Spleen (tissue), 11 donors: ENCODE measurements around the gene LMBR1L. TPM values are rescaled to one million over a fixed set of nuclear protein-coding genes. Genes with fewer than 3 reads are reported as not detected.

Source experiments
- DNase-seq: peaks from one replicate; pipeline ENCODE4 v3.0.0-alpha.2; 2020
- H3K27ac ChIP-seq, 8 donors: fragments of 200-600 bp; sonication (generic) in 7 of 8; 1 replicate in 4 of 8; 2 replicates in 4 of 8; pipeline versions ENCODE4 v1.5.0 to v1.8.0; 2016 to 2021; ENCODE audit warnings: inconsistent platforms in 4 of 8, mild to moderate bottlenecking in 4 of 8, moderate library complexity in 1 of 8
- H3K27me3 ChIP-seq, 7 donors: fragments of 200-600 bp; sonication (generic) in 6 of 7; replicated peaks in 1 of 7; 1 replicate in 4 of 7; 2 replicates in 3 of 7; pipeline versions ENCODE4 v1.5.0 to v1.8.0; 2016 to 2021; ENCODE audit warnings: inconsistent platforms in 3 of 7, mild to moderate bottlenecking in 1 of 7
- H3K36me3 ChIP-seq, 6 donors: fragments of 200-600 bp; sonication (generic) in 5 of 6; 1 replicate in 4 of 6; 2 replicates in 2 of 6; pipeline versions ENCODE4 v1.5.0 to v1.8.0; 2016 to 2021; ENCODE audit warnings: inconsistent platforms in 2 of 6
- H3K4me1 ChIP-seq, 6 donors: fragments of 200-600 bp; sonication (generic) in 5 of 6; 1 replicate in 3 of 6; 2 replicates in 3 of 6; pipeline versions ENCODE4 v1.5.0 to v1.8.0; 2016 to 2021; ENCODE audit warnings: inconsistent platforms in 3 of 6
- H3K4me3 ChIP-seq, 8 donors: fragments of 200-600 bp; sonication (generic) in 7 of 8; 1 replicate in 4 of 8; 2 replicates in 4 of 8; pipeline versions ENCODE4 v1.5.0 to v1.8.0; 2016 to 2021; ENCODE audit warnings: inconsistent platforms in 4 of 8, mild to moderate bottlenecking in 4 of 8, moderate library complexity in 2 of 8
- H3K9me3 ChIP-seq, 8 donors: fragments of 200-600 bp; sonication (generic) in 7 of 8; 1 replicate in 4 of 8; 2 replicates in 4 of 8; pipeline versions ENCODE4 v1.5.0 to v1.8.0; 2016 to 2021; ENCODE audit warnings: inconsistent platforms in 4 of 8
- POLR2A ChIP-seq, 3 donors: fragments of 450-650 bp; IDR thresholded peaks; one replicate each; pipeline ENCODE4 v1.5.1; 2017; ENCODE audit warnings: antibody characterized with exemption in 3 of 3, mild to moderate bottlenecking in 1 of 3
- POLR2AphosphoS5 ChIP-seq, 3 donors: sonication (generic); formaldehyde crosslinking; IDR thresholded peaks; one replicate each; pipeline ENCODE4 v1.5.1; 2017; ENCODE audit warnings: antibody characterized with exemption in 3 of 3
- WGBS, 5 donors: extraction: QIAGEN DNeasy Blood & Tissue Kit in 3 of 5; methylation state at CpG; one replicate each; pipeline versions ENCODE4 v1.1.5 to v1.1.7; 2013 to 2018; 5-methylcytosine and 5-hydroxymethylcytosine counted together
- intact Hi-C: fragments of 100-400 bp; cut with DNase I; formaldehyde crosslinking; loops from one replicate; pipeline ENCODE4 v1.15.0; 2023; ENCODE audit warnings: low total_unique reads
- polyA plus RNA-seq, 3 donors: library from polyadenylated mRNA; stranded (reverse); fragments of 200-250 nt; gene quantifications; one replicate each; pipeline ENCODE4 v1.2.1, GENCODE V29; 2013
- total RNA-seq, 7 donors: library from RNA; depleted of rRNA in 3 of 7; stranded (reverse); fragments of >200 nt in 3 of 7; fragmentation: NEBNext Ultra II Directional in 4 of 7; extraction: Animal tissue kit (Norgen Biotek cat#: 25700) in 4 of 7; gene quantifications; one replicate each; pipeline versions ENCODE4 v1.1.0 to v1.2.1, GENCODE V29; 2016 to 2021
- TF ChIP-seq, protein P1 (sequence below), 11 experiments: fragments of 200-600 bp in 7 of 11; fragments of 450-650 bp in 4 of 11; sonication (generic) in 4 of 11; IDR thresholded peaks in 8 of 11; conservative IDR thresholded peaks in 3 of 11; 1 replicate in 7 of 11; 2 replicates in 4 of 11; pipeline versions ENCODE4 v1.4.0 to v1.8.0; 2016 to 2021; ENCODE audit warnings: antibody characterized with exemption in 11 of 11, inconsistent platforms in 4 of 11, mild to moderate bottlenecking in 1 of 11
- donor health status: healthy with polysubstance abuse.
- donor health status: DM: no; HTN: no; CAD: no; lungs with moderate emphysema.
- donor health status: DM: no; HTN: no; CAD: no.
- donor health status: Bipolar disorder and iron deficiency.
- donor health status: healthy.
- donor health status: DM: no; HTN: no; CAD: no.
- donor health status: DM: yes; HTN: yes; CAD: no.

LMBR1L gene
- total and polyA plus RNA-seq, 10 donors = 44.1 to 108 (median 74.6) TPM

DNA sequence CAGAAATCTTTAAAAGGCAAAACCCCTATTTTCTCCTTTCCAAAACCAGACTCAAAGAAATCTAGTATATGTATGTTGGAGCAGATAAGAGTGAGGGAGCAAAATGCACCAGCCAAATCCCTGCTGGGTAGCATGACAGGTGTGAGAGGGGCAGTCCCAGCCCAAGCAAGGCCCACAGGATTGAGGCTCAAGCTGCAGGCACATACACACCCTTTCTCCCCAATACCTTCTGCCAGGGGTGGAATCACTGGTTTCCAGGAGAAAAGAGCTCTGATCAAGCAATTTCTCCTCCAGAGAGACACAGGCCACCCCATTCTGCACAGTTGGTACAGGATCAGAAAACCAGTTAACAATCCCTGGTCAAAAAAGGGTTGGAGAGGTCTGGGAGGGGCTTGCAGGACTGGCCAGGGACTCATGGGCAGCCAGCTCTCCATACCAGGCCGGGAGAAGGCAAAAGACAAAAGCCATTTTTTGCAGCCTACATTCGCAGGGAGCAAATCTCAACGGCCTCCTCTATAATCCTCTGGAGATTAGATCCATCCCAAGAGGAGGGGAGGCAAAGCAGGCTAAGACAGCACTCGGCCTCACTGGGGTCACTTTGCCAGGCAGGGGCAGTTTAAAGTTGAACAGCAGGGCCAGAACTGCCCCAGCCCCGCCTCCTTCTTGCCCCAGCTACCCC lies 52.1 kb downstream of the LMBR1L start:
- peak overlapping the region; percentile 83 to 97 (median 93) for H3K4me3 ChIP-seq
- WGBS, 5 donors = 1 to 7% (median 3%) methylated on average over 4 to 5 of the region's 5 CpGs
- H3K27me3 ChIP-seq = no peaks in the 10 kb centered on the region
- H3K27ac ChIP-seq = peak overlapping the region; percentile 6 to 99 (median 97)
- H3K9me3 ChIP-seq = no peaks in the 10 kb centered on the region
- DNase-seq = no peak
- intact Hi-C loops = no loop called here
- TF ChIP-seq POLR2A (IDR thresholded peaks at IDR 0.05) (no peak), POLR2AphosphoS5 (IDR thresholded peaks at IDR 0.05) (no peak)
- TF ChIP-seq, protein P1, sequence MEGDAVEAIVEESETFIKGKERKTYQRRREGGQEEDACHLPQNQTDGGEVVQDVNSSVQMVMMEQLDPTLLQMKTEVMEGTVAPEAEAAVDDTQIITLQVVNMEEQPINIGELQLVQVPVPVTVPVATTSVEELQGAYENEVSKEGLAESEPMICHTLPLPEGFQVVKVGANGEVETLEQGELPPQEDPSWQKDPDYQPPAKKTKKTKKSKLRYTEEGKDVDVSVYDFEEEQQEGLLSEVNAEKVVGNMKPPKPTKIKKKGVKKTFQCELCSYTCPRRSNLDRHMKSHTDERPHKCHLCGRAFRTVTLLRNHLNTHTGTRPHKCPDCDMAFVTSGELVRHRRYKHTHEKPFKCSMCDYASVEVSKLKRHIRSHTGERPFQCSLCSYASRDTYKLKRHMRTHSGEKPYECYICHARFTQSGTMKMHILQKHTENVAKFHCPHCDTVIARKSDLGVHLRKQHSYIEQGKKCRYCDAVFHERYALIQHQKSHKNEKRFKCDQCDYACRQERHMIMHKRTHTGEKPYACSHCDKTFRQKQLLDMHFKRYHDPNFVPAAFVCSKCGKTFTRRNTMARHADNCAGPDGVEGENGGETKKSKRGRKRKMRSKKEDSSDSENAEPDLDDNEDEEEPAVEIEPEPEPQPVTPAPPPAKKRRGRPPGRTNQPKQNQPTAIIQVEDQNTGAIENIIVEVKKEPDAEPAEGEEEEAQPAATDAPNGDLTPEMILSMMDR (IDR thresholded peaks at IDR 0.05 in 8 of 11, conservative IDR thresholded peaks at IDR 0.05 in 3 of 11) = no peak
- H3K36me3 ChIP-seq = peaks cover 4 to 18% (median 17%) of the 10 kb centered on the region in 6 donors
- H3K4me1 ChIP-seq = peaks cover 39 to 82% (median 63%) of the 10 kb centered on the region in 6 donors

DNA sequence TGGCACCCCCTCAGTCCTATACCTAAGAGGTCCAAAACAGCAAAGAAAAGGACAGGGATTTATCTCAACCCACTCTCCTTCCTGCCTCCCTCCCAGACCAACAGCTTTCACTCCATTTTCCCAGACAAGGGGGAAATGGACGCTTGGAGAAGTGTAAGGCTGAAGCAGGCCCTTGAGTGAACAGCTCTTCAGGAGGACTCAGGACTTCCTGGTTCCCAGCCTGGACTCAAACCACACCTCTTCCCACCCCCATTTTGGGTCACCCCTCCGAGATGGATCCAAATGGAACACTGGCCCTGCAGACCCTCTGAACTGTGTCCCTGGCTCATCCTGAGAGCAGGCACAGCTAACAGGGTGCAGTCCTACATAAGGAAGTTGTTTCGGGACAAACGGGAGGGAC lies 52.8 kb downstream of the LMBR1L start:
- peaks cover 39 to 85% (median 63%) of the 10 kb centered on the region in 6 donors for H3K4me1 ChIP-seq
- WGBS, 5 donors = 0 to 9% (median 4%) methylated on average over 4 of the region's 4 CpGs
- TF ChIP-seq POLR2AphosphoS5 (IDR thresholded peaks at IDR 0.05) = no peak
- TF ChIP-seq, protein P1 (IDR thresholded peaks at IDR 0.05 in 8 of 11, conservative IDR thresholded peaks at IDR 0.05 in 3 of 11) = no peak
- TF ChIP-seq POLR2A (IDR thresholded peaks at IDR 0.05) = no peak
- H3K9me3 ChIP-seq = no peaks in the 10 kb centered on the region
- H3K4me3 ChIP-seq = peak overlapping the region; percentile 83 to 97 (median 93)
- H3K36me3 ChIP-seq = peaks cover 4 to 25% (median 23%) of the 10 kb centered on the region in 6 donors
- no peak for DNase-seq
- H3K27ac ChIP-seq = peak overlapping the region in 7 of 8 donors; percentile 92 to 99 (median 97)
- no peaks in the 10 kb centered on the region for H3K27me3 ChIP-seq
- intact Hi-C loops = no loop called here

DNA sequence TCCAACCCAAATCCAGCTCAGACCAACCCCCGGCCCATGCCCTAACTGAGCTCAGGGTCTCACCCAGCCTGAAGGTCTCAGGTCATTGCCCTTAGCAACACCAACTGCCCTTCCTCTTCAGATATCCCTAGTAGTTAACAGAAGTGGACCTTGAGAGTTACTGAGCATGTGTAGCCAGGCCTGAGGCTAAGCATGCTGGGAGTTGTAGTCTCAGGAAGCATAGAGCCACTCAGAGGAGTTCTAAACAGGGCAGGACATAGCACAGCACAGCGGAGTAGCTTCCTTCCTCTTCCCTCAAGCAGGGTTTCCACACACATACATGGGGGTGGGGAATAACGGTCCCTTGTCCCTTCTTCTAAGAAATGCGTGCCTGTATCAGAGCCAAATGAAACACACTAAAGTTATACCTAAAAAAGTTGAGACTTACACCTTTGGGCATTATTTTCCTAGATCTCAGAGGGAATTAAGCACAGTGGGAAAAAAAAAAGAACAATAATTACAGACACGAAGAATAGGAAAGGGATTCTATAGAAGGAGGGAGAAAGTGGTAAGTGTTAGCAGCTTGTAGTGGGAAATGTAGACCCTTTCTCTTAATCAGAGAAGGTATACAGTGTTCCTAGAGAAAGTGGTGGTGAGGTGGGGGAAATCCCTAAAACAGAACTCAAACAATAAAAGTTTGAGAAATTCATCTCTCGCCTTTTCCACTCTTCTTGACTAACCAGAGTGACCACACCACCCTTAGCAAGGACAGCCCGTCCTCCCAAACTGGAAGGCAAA lies 54.5 kb downstream of the LMBR1L start:
- intact Hi-C loops = no loop called here
- H3K27me3 ChIP-seq = no peaks in the 10 kb centered on the region
- peaks cover 35 to 73% (median 54%) of the 10 kb centered on the region in 6 donors for H3K4me1 ChIP-seq
- peak overlapping the region in 5 of 8 donors; percentile 83 to 97 (median 96) for H3K4me3 ChIP-seq
- DNase-seq = no peak
- 16 to 28% (median 19%) methylated on average over 7 of the region's 7 CpGs for WGBS, 5 donors
- no peaks in the 10 kb centered on the region for H3K9me3 ChIP-seq
- peaks cover 4 to 42% (median 41%) of the 10 kb centered on the region in 6 donors for H3K36me3 ChIP-seq
- TF ChIP-seq, protein P1 (IDR thresholded peaks at IDR 0.05 in 8 of 11, conservative IDR thresholded peaks at IDR 0.05 in 3 of 11) = no peak
- peak in 2 of 3 donors; percentile 28 to 85 for TF ChIP-seq POLR2AphosphoS5 (IDR thresholded peaks at IDR 0.05)
- peak overlapping the region; percentile 22 to 99 (median 94) for H3K27ac ChIP-seq

DNA sequence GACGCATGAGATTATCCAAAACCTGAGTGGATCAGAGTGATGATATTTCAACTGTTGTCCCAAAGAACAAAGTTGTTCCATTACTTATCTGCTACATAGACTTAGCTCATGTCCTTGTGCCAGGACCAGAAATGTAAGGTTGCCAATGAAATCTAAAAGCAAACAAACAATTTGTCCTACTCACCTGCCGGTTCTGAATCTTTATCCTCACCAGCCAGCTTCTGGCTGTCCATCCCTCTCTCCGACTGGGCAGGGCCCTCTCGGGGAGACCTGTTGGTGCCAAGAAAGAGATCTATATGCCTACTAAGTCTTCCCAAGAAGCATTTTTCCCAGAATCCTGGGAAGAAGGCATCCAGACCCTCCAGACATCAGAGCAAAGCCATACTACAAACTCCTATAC lies 55.6 kb downstream of the LMBR1L start:
- no peaks in the 10 kb centered on the region for H3K27me3 ChIP-seq
- H3K9me3 ChIP-seq = no peaks in the 10 kb centered on the region
- WGBS, 5 donors = 87 to 94% (median 91%) methylated on average over 4 of the region's 4 CpGs
- peaks cover 4 to 52% (median 51%) of the 10 kb centered on the region in 6 donors for H3K36me3 ChIP-seq
- TF ChIP-seq POLR2A (IDR thresholded peaks at IDR 0.05) = no peak
- TF ChIP-seq POLR2AphosphoS5 (IDR thresholded peaks at IDR 0.05) = no peak
- TF ChIP-seq, protein P1 (IDR thresholded peaks at IDR 0.05 in 8 of 11, conservative IDR thresholded peaks at IDR 0.05 in 3 of 11) = no peak
- DNase-seq = peak; percentile 58
- H3K27ac ChIP-seq = peak overlapping the region in 4 of 8 donors; percentile 92 to 99 (median 96)
- peaks cover 35 to 68% (median 52%) of the 10 kb centered on the region in 6 donors for H3K4me1 ChIP-seq
- H3K4me3 ChIP-seq = peak overlapping the region in 2 of 8 donors; percentile 91 to 96
- intact Hi-C loops = no loop called here
